ENCODE data around the gene UBE3A.
A peak's percentile ranks its signal among the peaks of the same experiment; 100 is the strongest.
"Not testable (repeated sequence)": the region's sequence is repeated elsewhere in the genome, so short reads cannot be mapped to it uniquely, and the experiment has no call there.

Gene UBE3A

DNA sequence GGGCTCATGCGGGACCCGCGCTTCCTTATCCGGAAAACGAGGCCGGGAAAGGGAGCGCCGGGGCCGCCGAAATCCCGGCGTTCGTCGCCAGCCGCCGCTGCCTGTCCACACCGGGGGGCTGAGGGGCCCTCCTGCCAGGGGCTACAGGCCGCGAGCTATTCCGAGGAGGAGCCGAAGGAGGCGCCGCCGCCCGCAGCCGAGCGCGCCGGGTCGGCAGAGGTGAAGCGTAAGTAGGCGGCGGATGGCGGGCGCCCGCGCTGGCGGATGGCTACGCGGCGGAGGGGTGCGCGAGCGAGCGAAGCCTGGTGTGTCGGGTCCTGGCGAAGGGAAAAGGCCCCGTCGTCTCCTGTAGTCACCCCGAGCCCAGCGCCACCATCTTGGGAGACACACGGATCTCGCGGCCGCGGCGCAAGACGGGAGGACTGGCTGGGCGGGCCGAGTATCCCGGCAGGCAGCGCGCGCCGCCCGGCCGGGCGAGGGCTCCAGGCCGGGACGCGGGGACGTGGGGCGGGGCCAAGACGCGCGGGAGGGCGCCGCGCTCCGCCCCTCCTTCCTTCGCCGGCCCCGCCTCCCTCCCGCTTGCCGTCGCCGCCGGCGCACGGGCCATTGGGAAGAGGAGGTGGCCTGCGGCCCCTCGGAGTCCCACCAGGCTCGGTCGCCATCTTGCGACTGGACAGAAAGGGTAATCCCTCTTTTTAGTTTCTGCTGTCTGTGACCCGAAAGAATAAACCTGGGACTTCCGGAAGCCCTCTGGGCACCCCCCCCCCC, at the start of gene UBE3A:
TSS of gene UBE3A (minus strand) at position 424 of the 768 bp plus-strand sequence. CDS start 29,917 bp downstream, outside the sequence.
- peak within 1 kb of the TSS; percentile 84 for H3K4me3 ChIP-seq (ENCODE audit: low read depth, low read length)

- no peak overlapping the region for H3K4me3 ChIP-seq (ENCODE audit: low read depth, low read length)
Measured at GRCh38 chr15:25487226-25487884, 48.5 kb upstream of the UBE3A start.

DNA sequence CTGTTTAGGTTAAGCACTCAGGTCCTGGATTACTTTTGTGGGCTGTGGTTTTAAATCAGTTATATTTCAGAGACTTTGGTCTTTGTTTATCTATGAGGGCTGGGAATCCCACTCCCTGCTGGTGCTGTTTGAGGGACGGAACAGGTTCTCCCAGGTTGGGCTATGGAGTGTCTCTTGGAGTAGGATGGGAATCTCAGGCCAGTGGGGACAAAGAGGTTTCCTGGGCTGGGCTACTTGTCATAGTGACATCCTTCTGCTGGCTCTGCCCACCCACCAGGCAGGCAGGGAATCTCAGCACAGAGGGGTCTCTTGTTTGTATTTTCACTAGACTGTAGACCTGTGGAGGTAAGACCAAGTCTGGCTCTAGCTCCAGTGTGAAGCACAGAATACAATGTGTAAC, 47.2 kb upstream of the UBE3A start:
- no peak overlapping the region for H3K4me3 ChIP-seq (ENCODE audit: low read depth, low read length)

- H3K4me3 ChIP-seq (ENCODE audit: low read depth, low read length), result no peak overlapping the region
Measured at GRCh38 chr15:25481208-25481859, 42.5 kb upstream of the UBE3A start.

DNA sequence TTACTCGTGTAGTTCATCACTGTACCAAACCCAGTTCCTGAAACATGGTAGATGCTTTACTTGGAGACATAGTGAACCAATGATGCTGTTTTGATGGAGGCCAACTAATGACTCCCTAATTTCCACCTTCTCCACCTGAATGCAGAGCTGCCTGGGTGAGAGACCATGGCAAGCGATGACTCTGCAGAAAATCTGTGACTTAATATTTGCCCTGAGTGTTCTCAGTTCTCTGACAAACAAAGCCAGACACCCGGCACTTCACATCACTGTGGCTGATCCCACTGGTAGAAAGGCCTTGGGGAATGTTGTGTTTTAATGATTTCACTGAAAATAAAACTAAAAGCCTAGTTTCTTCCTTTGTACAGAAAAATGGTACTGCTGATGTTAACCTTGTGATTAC, 39.5 kb upstream of the UBE3A start:
- H3K4me3 ChIP-seq (ENCODE audit: low read depth, low read length), result no peak overlapping the region

DNA sequence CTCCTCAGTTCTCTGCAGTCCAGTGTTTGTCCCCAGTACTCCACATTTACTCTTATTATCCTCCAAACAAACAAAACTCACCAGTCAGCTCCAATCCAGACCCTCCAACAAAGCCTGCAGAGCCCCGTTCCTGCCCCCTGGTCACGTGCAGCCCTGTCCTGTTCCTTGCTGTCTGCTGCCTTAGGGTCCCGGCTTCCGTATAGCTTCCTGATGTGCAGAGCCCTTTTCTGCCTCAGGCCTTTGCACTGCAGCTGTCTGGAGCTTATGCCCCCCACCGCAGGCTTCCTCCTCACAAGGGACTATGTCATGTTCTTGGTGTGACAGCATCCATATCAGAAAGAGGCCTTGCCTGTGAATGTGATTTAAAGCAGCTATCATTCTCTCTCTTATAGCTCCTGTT, 39.0 kb upstream of the UBE3A start:
- no peak overlapping the region for H3K4me3 ChIP-seq (ENCODE audit: low read depth, low read length)

GRCh38 chr15:25474251-25474650, 35.4 kb upstream of the UBE3A start:
- no peak overlapping the region for H3K4me3 ChIP-seq (ENCODE audit: low read depth, low read length)

DNA sequence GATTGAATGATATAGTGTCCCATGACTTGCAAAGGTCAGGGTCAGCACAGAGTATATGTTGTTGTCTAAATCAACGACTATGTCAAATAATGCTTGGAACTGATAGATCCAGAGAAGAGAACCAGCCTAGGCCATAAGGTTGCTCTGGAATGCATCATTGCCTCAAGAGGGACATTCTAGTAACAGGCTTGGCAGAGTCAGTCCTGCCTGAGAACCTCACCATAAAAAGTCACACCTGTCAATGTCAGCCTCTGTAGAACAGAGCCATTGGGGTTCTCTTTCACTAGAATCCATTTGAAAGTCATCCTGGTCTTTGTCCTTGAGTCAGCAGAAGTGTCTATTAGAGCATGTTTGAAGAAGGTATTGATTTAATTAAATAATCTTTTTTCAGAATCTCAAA, 31.4 kb upstream of the UBE3A start:
- H3K4me3 ChIP-seq (ENCODE audit: low read depth, low read length), result no peak overlapping the region

DNA sequence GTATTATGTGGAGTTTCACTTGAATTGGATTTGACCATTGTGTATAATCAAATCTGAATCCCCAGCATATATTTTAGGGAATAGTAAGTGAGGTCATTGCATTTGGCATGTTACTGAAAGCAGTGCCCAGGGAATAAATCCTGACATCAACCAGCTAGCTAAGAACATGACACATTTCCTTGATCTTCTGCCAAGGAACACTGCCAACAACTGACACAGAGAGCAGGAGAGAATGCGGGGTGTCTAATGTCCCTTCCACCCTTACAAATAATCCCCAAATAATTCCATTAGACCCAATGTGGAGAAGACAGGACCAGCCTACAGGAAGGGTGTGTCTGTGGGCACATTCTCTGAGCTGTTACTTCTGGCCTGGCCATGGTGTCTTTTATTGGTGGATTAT, 30.6 kb upstream of the UBE3A start:
- H3K4me3 ChIP-seq (ENCODE audit: low read depth, low read length), result no peak overlapping the region

GRCh38 chr15:25468611-25469010, 29.8 kb upstream of the UBE3A start:
- H3K4me3 ChIP-seq (ENCODE audit: low read depth, low read length), result no peak overlapping the region

- no peak overlapping the region for H3K4me3 ChIP-seq (ENCODE audit: low read depth, low read length)
Measured at GRCh38 chr15:25465835-25466234, 27.0 kb upstream of the UBE3A start.

DNA sequence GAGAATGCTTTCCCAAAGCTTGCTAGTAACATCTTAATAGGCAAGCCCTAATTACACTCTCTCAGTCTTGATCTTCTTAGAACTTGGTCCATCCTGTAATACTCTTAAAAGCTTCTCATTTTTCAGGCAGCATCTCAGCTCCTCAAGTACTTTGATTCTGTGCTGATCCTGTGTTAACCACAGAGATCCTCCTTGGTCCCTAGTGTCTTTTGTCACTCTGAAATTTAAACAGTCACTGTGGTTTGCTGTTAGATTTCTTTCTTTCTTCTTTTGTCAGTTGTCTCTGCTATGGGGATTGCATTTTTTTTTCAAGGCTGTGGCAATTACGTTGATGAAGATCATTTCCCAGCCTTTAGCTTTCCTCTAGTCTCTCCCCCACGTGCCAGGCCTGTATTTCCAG, 26.0 kb upstream of the UBE3A start:
- no peak overlapping the region for H3K4me3 ChIP-seq (ENCODE audit: low read depth, low read length)

DNA sequence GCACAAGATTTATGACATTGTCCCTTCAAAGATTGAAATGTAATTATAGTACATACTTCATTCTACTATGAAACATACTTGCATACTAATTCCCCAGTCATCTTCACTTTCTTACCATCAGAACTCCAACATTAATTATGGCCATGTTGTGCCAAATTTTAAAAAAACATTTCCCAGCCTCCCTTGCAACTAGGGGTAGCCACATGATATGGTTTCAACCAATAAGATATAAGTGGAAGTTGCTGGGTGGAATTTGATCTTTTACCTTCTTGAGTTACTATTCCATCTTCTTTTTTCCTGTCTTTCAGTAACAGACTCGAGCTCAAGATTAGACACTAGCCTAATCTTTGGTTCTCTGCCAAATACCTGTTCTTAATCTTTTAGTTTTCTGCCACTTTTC, 25.6 kb upstream of the UBE3A start:
- H3K4me3 ChIP-seq (ENCODE audit: low read depth, low read length), result no peak overlapping the region

GRCh38 chr15:25456196-25456595, 17.4 kb upstream of the UBE3A start:
- no peak overlapping the region for H3K4me3 ChIP-seq (ENCODE audit: low read depth, low read length)

GRCh38 chr15:25455226-25455625, 16.4 kb upstream of the UBE3A start:
- H3K4me3 ChIP-seq (ENCODE audit: low read depth, low read length), result no peak overlapping the region

DNA sequence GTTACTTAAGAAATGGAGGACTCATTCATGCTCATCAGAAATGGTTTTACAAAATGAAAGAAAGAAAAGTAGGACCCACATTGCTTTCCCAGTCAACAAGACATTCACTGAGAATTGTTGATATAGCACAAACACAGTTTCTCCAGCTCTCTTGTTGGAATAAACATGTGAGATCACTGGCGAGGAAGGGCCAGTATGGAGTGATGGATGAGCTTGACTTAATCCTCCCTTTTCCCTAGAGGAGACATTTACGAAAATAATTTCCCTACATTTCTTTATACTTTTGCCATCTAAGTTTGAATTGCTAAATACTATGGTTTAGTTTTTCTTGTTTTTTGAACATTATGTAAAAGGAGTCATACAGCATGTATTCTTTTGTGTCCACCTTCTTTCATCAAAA, 15.9 kb upstream of the UBE3A start:
- H3K4me3 ChIP-seq (ENCODE audit: low read depth, low read length), result no peak overlapping the region

DNA sequence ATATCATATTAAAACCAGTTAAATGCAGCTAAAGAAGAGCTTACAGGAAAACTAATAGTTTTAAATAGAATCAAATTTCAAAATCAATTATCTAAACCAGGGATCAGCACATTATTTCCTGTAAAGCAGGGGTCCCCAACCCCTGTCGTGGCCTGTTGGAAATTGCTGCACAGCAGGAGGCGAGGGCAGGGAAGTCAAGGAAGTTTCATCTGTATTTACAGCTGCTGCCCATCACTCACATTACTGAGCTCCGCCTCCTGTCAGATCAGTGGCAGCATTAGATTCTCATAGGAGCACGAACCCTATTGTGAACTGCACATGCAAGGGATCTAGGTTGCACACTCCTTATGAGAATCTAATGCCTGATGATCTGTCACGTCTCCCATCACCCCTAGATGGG, 14.4 kb upstream of the UBE3A start:
- H3K4me3 ChIP-seq (ENCODE audit: low read depth, low read length), result not testable (repeated sequence)

DNA sequence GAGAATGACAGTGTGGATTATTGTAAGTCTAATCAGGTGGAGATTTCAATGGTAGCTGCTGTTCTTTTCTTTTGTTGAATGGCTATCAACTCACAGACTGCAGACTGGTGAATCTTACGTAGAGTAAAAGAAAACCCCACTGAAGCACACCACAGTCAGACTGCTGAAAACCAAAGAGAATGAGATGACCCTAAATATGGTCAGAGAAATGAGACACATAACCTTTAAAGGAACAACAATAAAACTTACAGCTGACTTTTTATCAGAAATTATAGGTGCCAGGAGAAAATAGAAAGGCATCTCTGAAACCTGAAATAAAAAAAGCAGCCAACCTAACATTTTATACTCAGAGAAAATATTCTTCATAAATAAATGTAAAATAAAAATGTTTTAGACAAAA, 12.7 kb upstream of the UBE3A start:
- no peak overlapping the region for H3K4me3 ChIP-seq (ENCODE audit: low read depth, low read length)

DNA sequence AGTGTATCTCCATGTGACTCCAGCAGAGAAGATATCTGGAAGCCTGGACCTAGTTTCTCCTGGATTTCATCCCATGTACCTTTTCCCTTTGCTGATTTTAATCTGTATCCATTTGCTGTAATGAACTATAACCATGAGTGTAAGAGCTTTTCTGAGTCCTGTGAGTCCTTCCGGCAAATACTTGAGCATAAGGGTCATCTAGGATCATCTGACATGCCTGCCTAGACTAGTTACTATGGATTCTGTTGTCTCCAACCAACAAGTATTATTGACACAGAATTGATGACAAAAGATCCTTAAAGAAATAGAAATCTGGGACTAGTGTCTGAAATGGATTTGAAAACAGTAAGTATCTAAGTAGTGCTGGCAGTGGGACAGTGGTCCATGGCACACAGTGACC, 11.3 kb upstream of the UBE3A start:
- no peak overlapping the region for H3K4me3 ChIP-seq (ENCODE audit: low read depth, low read length)

- no peak overlapping the region for H3K4me3 ChIP-seq (ENCODE audit: low read depth, low read length)
Measured at GRCh38 chr15:25446076-25446475, 7.3 kb upstream of the UBE3A start.

- no peak overlapping the region for H3K4me3 ChIP-seq (ENCODE audit: low read depth, low read length)
Measured at GRCh38 chr15:25445412-25445811, 6.6 kb upstream of the UBE3A start.

GRCh38 chr15:25441111-25441510, 2.3 kb upstream of the UBE3A start:
- H3K4me3 ChIP-seq (ENCODE audit: low read depth, low read length), result no peak overlapping the region
